Lower leg skin (tissue), 4 donors: ENCODE results near the gene NRXN3. TPM values are rescaled to one million over a fixed set of nuclear protein-coding genes. Genes with fewer than 3 reads are reported as not detected.

Experiments used
- DNase-seq, 2 donors: peaks; one replicate each; pipeline ENCODE4 v3.0.0-alpha.2; 2019; ENCODE audit warnings: low spot score in 2 of 2
- H3K4me3 ChIP-seq: fragments of 200-600 bp; sonication (generic); 2 replicates; pipeline ENCODE4 v1.5.1; 2017; ENCODE audit warnings: mild to moderate bottlenecking, low read depth; ENCODE audit not compliant: poor library complexity, severe bottlenecking
- CTCF ChIP-seq, 3 donors: fragments of 450-650 bp; IDR thresholded peaks; one replicate each; pipeline ENCODE4 v1.5.1; 2016; ENCODE audit warnings: antibody characterized with exemption in 3 of 3, mild to moderate bottlenecking in 3 of 3, moderate library complexity in 2 of 3
- POLR2A ChIP-seq, 2 donors: fragments of 450-650 bp; IDR thresholded peaks; one replicate each; pipeline ENCODE4 v1.6.1; 2016 to 2017; ENCODE audit warnings: antibody characterized with exemption in 2 of 2, mild to moderate bottlenecking in 1 of 2, moderate library complexity in 1 of 2
- WGBS, 2 donors: methylation state at CpG; one replicate each; pipeline ENCODE4 v1.1.5; 2018; 5-methylcytosine and 5-hydroxymethylcytosine counted together
- intact Hi-C: fragments of 100-400 bp; cut with DNase I; formaldehyde crosslinking; loops from one replicate; pipeline ENCODE4 v1.15.0; 2023; ENCODE audit warnings: low total_unique reads
- total RNA-seq, 4 donors: library from RNA; depleted of rRNA; stranded (reverse); fragments of >200 nt; gene quantifications; one replicate each; pipeline ENCODE4 v1.1.0, GENCODE V29; 2016

Gene NRXN3
- total RNA-seq, 4 donors from 2014 or later: 0.61 to 2.4 (median 1.7) TPM

GRCh38 chr14:79405512-79405910 is 1235.3 kb downstream of the NRXN3 start:
- 56 to 60% methylated on average over 2 of the region's 2 CpGs for WGBS, 2 donors
- no peak for TF ChIP-seq CTCF (IDR thresholded peaks at IDR 0.05)
- TF ChIP-seq POLR2A (IDR thresholded peaks at IDR 0.05): no peak
- no peak for DNase-seq
- no peak overlapping the region for H3K4me3 ChIP-seq
- intact Hi-C loops: no loop called here

- intact Hi-C loops: no loop called here
- no peak for DNase-seq
- no peak overlapping the region for H3K4me3 ChIP-seq
- WGBS, 2 donors: 55 to 73% methylated on average over 2 of the region's 2 CpGs
- no peak for TF ChIP-seq POLR2A (IDR thresholded peaks at IDR 0.05)
- TF ChIP-seq CTCF (IDR thresholded peaks at IDR 0.05): no peak
These were observed 1237.4 kb downstream of the NRXN3 start for GRCh38 chr14:79407572-79407971.

- TF ChIP-seq CTCF (IDR thresholded peaks at IDR 0.05): no peak
- no peak for TF ChIP-seq POLR2A (IDR thresholded peaks at IDR 0.05)
- no peak for DNase-seq
- 94% methylated on average over 1 of the region's 1 CpG for WGBS, 2 donors
- intact Hi-C loops: no loop called here
- no peak overlapping the region for H3K4me3 ChIP-seq
These were observed 1238.5 kb downstream of the NRXN3 start for GRCh38 chr14:79408696-79409095.

GRCh38 chr14:79411403-79412174 is 1241.4 kb downstream of the NRXN3 start:
- no peak for TF ChIP-seq POLR2A (IDR thresholded peaks at IDR 0.05)
- TF ChIP-seq CTCF (IDR thresholded peaks at IDR 0.05): no peak
- intact Hi-C loops: no loop called here
- 63 to 71% methylated on average over 3 of the region's 3 CpGs for WGBS, 2 donors
- no peak for DNase-seq
- H3K4me3 ChIP-seq: no peak overlapping the region

- WGBS, 2 donors: 66 to 90% methylated on average over 2 of the region's 2 CpGs
- no peak for TF ChIP-seq POLR2A (IDR thresholded peaks at IDR 0.05)
- no peak for TF ChIP-seq CTCF (IDR thresholded peaks at IDR 0.05)
- intact Hi-C loops: no loop called here
- H3K4me3 ChIP-seq: no peak overlapping the region
- no peak for DNase-seq
These were observed 1242.6 kb downstream of the NRXN3 start for GRCh38 chr14:79412822-79413221.
